Colonic mucosa (tissue), 4 donors: ENCODE results near the gene CNST. TPM values are rescaled to one million over a fixed set of nuclear protein-coding genes. Genes with fewer than 3 reads are reported as not detected.
"Not testable (repeated sequence)": the region's sequence is repeated elsewhere in the genome, so short reads cannot be mapped to it uniquely, and the experiment has no call there.

Experiments
- DNase-seq: peaks from one replicate; pipeline ENCODE4 v3.0.0-alpha.2; 2020
- H3K27ac ChIP-seq: fragments of 200-600 bp; one replicate; pipeline ENCODE4 v1.8.0; 2021
- H3K27me3 ChIP-seq: fragments of 200-600 bp; one replicate; pipeline ENCODE4 v1.8.0; 2021
- H3K36me3 ChIP-seq: fragments of 200-600 bp; one replicate; pipeline ENCODE4 v1.8.0; 2021
- H3K4me1 ChIP-seq: fragments of 200-600 bp; one replicate; pipeline ENCODE4 v1.8.0; 2021; ENCODE audit warnings: mild to moderate bottlenecking
- H3K4me3 ChIP-seq: fragments of 200-600 bp; one replicate; pipeline ENCODE4 v1.8.0; 2021
- H3K9ac ChIP-seq, 2 donors: one replicate each; pipeline ENCODE4 v1.7.0; 2013; ENCODE audit warnings: control low read depth in 2 of 2, low read depth in 2 of 2, low read length in 2 of 2
- H3K9me3 ChIP-seq: fragments of 200-600 bp; one replicate; pipeline ENCODE4 v1.8.0; 2021
- CTCF ChIP-seq: fragments of 200-600 bp; IDR thresholded peaks from one replicate; pipeline ENCODE4 v1.8.0; 2022; ENCODE audit warnings: antibody characterized with exemption, mild to moderate bottlenecking
- intact Hi-C: fragments of 100-400 bp; cut with DNase I; formaldehyde crosslinking; loops from one replicate; pipeline ENCODE4 v1.14.1; 2022
- total RNA-seq, 2 donors: library from RNA; stranded (reverse); fragmentation: NEBNext Ultra II Directional in 1 of 2; extraction: Animal tissue kit (Norgen Biotek cat#: 25700) in 1 of 2; gene quantifications; one replicate each; pipeline ENCODE4 v1.2.1, GENCODE V29; 2021
- donor health status: healthy.
- donor health status: DM: no; HTN: no; CAD: no.
- donor health status: DM: no; HTN: no; CAD: no.

The CNST gene
- total RNA-seq, 2 donors from 2014 or later = 20.9 to 43.1 TPM

DNA sequence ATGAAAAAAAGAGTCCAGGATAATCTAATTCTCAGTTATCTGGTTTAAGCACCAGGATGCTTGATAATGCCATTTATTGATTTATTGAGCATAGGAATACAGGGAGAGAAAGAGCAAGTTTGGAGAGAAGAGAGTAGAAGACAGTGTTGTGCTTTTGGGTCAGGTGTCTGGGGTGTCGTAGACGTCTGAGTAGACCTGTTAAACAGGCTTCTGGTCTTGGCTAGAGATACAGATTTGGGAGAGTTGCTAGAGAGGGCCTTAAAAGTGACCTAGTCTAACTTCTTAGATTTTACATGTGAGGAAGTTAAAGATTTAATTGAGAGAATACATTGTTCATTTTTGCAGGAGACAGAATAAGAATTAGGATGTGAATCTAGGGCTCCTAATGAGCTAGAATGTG, 34.3 kb downstream of the CNST start:
- TF ChIP-seq CTCF = no peak
- H3K4me1 ChIP-seq = no peaks in the 10 kb centered on the region

DNA sequence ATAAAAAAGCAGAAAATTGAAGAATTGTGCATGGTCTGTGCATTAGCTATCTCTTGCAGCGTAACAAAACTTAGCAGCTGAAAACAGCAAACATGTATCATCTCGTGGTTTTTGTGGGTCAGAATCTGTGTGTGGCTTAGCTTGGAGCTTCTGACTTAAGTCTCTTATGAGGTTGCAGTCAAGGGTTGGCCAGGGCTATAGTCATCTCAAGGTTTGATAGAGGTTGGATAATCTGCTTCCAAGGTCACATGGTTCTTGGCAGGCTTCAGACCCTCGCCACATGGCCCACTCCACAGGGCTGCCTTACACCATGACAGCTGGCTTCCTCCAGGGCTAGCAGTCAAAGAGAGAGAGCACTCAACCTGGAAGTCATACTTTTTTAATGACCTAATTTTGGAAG, 35.9 kb downstream of the CNST start:
- H3K27ac ChIP-seq = no peak overlapping the region
- H3K9ac ChIP-seq = no peak overlapping the region
- H3K9me3 ChIP-seq = no peaks in the 10 kb centered on the region
- H3K4me1 ChIP-seq = no peaks in the 10 kb centered on the region
- no peak for TF ChIP-seq CTCF
- no peak overlapping the region for H3K4me3 ChIP-seq
- no peak for DNase-seq
- no peaks in the 10 kb centered on the region for H3K36me3 ChIP-seq
- H3K27me3 ChIP-seq = no peaks in the 10 kb centered on the region
- intact Hi-C loops = no loop called here

More for the DNA sequence above, 34.3 kb downstream of the CNST start:
- no peaks in the 10 kb centered on the region for H3K27me3 ChIP-seq
- H3K36me3 ChIP-seq = no peaks in the 10 kb centered on the region
- intact Hi-C loops = no loop called here
- no peak overlapping the region for H3K27ac ChIP-seq
- no peaks in the 10 kb centered on the region for H3K9me3 ChIP-seq
- no peak for DNase-seq
- H3K9ac ChIP-seq = no peak overlapping the region
- H3K4me3 ChIP-seq = no peak overlapping the region

DNA sequence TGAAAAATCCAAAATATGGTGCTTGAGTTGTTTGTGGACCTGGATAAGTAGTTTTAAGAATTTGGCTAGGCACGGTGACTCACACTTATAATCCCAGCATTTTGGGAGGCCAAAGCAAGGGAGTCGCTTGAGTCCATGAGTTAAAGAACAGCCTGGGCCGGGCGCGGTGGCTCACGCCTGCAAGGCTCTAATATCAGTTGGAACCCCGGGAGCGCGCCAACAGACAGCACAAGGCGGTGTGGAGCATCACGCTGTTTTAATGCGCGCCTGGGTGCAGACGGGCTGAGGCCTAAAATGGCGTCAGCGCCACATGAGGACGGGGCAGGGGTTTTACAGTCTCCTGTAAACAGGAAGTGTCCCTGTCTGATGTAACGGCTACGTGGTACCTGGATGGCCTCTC, 39.0 kb downstream of the CNST start:
- H3K36me3 ChIP-seq, H3K27ac ChIP-seq, H3K27me3 ChIP-seq, DNase-seq, H3K9me3 ChIP-seq, H3K4me1 ChIP-seq, intact Hi-C loops, H3K4me3 ChIP-seq, H3K9ac ChIP-seq: not testable (repeated sequence)

- no peak for DNase-seq
- H3K4me3 ChIP-seq = no peak overlapping the region
- no peaks in the 10 kb centered on the region for H3K9me3 ChIP-seq
- H3K4me1 ChIP-seq = no peaks in the 10 kb centered on the region
- no peaks in the 10 kb centered on the region for H3K36me3 ChIP-seq
- TF ChIP-seq CTCF = no peak
- no peaks in the 10 kb centered on the region for H3K27me3 ChIP-seq
- H3K27ac ChIP-seq = no peak overlapping the region
- H3K9ac ChIP-seq = no peak overlapping the region
- intact Hi-C loops = no loop called here
Measured at GRCh38 chr1:246607462-246607861, 41.2 kb downstream of the CNST start.

DNA sequence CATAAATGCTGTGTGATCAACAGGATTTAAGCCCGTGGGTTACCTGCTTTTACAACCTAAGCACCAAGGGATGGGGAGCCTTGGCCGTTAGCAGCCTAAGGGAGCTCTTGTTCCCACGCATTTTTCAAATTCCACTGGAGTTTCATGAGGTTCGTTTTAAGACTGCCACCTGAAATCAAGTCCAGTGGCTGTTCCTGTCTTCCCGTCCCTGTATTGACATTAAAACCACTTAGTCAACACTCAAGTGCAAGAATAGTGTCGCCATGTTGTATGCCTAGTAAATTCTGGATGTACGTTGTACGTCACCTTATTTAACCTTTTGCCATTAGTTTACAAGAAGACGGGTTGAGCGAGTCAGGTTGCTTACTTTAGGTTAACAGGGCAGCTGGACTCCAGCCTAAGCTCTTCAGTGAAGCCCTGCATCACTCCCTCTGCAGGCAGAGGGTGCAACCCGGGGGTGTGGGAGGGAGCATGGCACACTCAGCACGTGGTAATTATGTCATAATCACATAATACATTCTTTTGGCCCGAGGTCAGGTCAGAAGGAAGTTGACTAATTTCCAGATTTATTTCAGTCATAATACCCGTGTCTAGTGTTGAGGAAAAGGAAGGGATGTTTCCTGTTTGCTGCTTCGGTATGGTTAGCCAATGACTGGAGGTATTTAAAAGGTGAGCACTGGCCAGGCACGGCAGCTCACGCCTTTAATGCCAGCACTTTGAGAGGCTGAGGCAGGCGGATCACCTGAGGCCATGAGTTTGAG, 42.5 kb downstream of the CNST start:
- H3K27me3 ChIP-seq = no peaks in the 10 kb centered on the region
- intact Hi-C loops = no loop called here
- no peaks in the 10 kb centered on the region for H3K9me3 ChIP-seq
- H3K27ac ChIP-seq = peak overlapping the region; percentile 6
- peak overlapping the region in 1 of 2 donors; percentile 27 for H3K9ac ChIP-seq
- H3K36me3 ChIP-seq = no peaks in the 10 kb centered on the region
- no peaks in the 10 kb centered on the region for H3K4me1 ChIP-seq
- no peak overlapping the region for H3K4me3 ChIP-seq
- peak; percentile 78 for DNase-seq
- TF ChIP-seq CTCF = no peak

- intact Hi-C loops = loop anchor here (10.0 kb wide), 1 partner anchor 105 kb away; the partner anchor contains the start of gene SMYD3
- H3K4me1 ChIP-seq = no peaks in the 10 kb centered on the region
- H3K36me3 ChIP-seq = no peaks in the 10 kb centered on the region
Measured at GRCh38 chr1:246609632-246610031, 43.4 kb downstream of the CNST start.

More at GRCh38 chr1:246609632-246610031, 43.4 kb downstream of the CNST start:
- no peak for TF ChIP-seq CTCF
- Histone ChIP-seq H3K9me3 (no peaks in the 10 kb centered on the region), H3K4me3 (no peak overlapping the region), H3K27me3 (no peaks in the 10 kb centered on the region), H3K27ac (peak overlapping the region; percentile 1), H3K9ac (no peak overlapping the region)
- no peak for DNase-seq
